Prostate gland (tissue), 2 donors: ENCODE results near the gene NEBL. TPM values are rescaled to one million over a fixed set of nuclear protein-coding genes. Genes with fewer than 3 reads are reported as not detected.

ENCODE experiments used
- DNase-seq: peaks from one replicate; pipeline ENCODE4 v3.0.0-alpha.2; 2019; ENCODE audit warnings: low spot score
- H3K27ac ChIP-seq, 2 donors: fragments of 200-600 bp; sonication (generic); 2 replicates each; pipeline ENCODE4 v1.5.1; 2017 to 2019
- H3K27me3 ChIP-seq: fragments of 200-600 bp; sonication (generic); replicated peaks from 2 replicates; pipeline ENCODE4 v1.5.1; 2019; ENCODE audit not compliant: insufficient read depth
- H3K36me3 ChIP-seq, 2 donors: fragments of 200-600 bp; sonication (generic); 1 replicate in 1 of 2; 2 replicates in 1 of 2; pipeline versions ENCODE4 v1.5.1 to v1.8.1; 2017 to 2019
- H3K4me1 ChIP-seq: fragments of 200-600 bp; sonication (generic); replicated peaks from 2 replicates; pipeline ENCODE4 v1.5.1; 2019
- H3K4me3 ChIP-seq, 2 donors: fragments of 200-600 bp; sonication (generic); 2 replicates each; pipeline ENCODE4 v1.5.1; 2017 to 2019
- H3K9me3 ChIP-seq: fragments of 200-600 bp; sonication (generic); 2 replicates; pipeline ENCODE4 v1.5.1; 2017
- POLR2A ChIP-seq: fragments of 450-650 bp; IDR thresholded peaks from one replicate; pipeline ENCODE4 v1.6.1; 2016; ENCODE audit warnings: antibody characterized with exemption, mild to moderate bottlenecking
- POLR2AphosphoS5 ChIP-seq: sonication (generic); formaldehyde crosslinking; IDR thresholded peaks from one replicate; pipeline ENCODE4 v1.6.1; 2017; ENCODE audit warnings: antibody characterized with exemption
- WGBS: methylation state at CpG from one replicate; pipeline ENCODE4 v1.1.5; 2018; 5-methylcytosine and 5-hydroxymethylcytosine counted together
- intact Hi-C: fragments of 100-400 bp; cut with DNase I; formaldehyde crosslinking; loops from one replicate; pipeline ENCODE4 v1.14.2; 2022
- total RNA-seq, 2 donors: library from RNA; depleted of rRNA; stranded (reverse); fragments of >200 nt; gene quantifications; one replicate each; pipeline ENCODE4 v1.1.0, GENCODE V29; 2016
- TF ChIP-seq, protein P1 (sequence below), 4 experiments: fragments of 200-600 bp in 2 of 4; fragments of 450-650 bp in 2 of 4; sonication (generic) in 2 of 4; IDR thresholded peaks; 1 replicate in 3 of 4; 2 replicates in 1 of 4; pipeline ENCODE4 v1.5.1; 2016 to 2019; ENCODE audit warnings: antibody characterized with exemption in 4 of 4, mild to moderate bottlenecking in 2 of 4, moderate library complexity in 2 of 4

The NEBL gene
- total RNA-seq, 2 donors from 2014 or later: 22.5 to 29.0 TPM

DNA sequence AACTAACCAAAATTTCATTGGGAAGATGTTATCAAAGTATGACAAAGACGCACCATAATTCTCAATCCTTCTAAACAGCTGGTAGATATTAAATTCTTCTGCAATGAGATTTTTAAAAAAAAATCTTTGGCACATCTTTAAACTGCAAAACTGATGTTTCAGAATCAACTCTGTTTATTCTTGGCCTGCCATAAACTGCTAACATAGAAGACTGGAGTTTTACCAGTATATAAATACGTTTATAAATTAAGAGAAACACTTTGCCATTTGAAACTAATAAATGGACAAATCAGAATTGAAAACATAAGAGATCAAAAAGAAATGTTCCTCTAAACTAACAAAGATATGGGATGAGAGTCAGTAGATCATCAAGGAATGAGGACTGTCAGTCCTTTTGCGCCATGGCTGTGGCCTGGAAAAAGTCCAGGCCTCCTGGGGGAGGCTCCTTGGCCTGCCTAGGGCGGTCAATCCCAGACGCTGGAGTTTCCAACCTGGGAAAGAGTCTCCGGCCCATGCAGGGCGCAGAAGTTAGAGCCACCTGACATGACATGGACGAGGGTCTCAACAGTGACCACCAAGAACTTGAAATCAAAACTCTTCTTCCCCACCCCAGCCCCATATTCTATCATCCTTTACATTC is 34.2 kb upstream of the NEBL start:
- no peak overlapping the region for H3K27ac ChIP-seq
- intact Hi-C loops: no loop called here
- H3K4me1 ChIP-seq: no peaks in the 10 kb centered on the region
- H3K9me3 ChIP-seq: no peaks in the 10 kb centered on the region
- no peak overlapping the region for H3K4me3 ChIP-seq
- TF ChIP-seq, protein P1, sequence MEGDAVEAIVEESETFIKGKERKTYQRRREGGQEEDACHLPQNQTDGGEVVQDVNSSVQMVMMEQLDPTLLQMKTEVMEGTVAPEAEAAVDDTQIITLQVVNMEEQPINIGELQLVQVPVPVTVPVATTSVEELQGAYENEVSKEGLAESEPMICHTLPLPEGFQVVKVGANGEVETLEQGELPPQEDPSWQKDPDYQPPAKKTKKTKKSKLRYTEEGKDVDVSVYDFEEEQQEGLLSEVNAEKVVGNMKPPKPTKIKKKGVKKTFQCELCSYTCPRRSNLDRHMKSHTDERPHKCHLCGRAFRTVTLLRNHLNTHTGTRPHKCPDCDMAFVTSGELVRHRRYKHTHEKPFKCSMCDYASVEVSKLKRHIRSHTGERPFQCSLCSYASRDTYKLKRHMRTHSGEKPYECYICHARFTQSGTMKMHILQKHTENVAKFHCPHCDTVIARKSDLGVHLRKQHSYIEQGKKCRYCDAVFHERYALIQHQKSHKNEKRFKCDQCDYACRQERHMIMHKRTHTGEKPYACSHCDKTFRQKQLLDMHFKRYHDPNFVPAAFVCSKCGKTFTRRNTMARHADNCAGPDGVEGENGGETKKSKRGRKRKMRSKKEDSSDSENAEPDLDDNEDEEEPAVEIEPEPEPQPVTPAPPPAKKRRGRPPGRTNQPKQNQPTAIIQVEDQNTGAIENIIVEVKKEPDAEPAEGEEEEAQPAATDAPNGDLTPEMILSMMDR (IDR thresholded peaks at IDR 0.05): no peak
- TF ChIP-seq POLR2AphosphoS5 (no peak), POLR2A (no peak)
- 68% methylated on average over 8 of the region's 8 CpGs for whole genome bisulfite sequencing
- no peak for DNase-seq
- H3K27me3 ChIP-seq: no peaks in the 10 kb centered on the region
- no peaks in the 10 kb centered on the region for H3K36me3 ChIP-seq

DNA sequence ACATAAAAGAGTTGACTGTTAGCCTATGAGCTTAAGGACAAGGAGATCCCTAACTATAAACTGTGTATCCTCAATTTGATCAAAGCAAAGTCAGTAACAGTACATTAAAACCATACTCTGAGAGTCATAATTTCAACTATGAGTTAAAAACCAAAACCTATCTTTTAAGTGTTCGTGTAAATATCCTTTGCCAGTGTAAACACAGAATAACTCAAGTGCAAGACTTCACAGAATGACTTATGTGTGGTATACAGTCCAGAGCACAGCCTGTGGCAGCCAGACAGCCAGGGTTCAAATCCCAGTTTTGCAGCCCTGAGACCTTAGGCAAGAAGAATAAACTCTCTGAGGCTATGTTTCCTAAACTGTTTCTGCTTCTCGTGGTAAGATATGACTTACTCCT is 30.3 kb upstream of the NEBL start:
- intact Hi-C loops: no loop called here
- no peaks in the 10 kb centered on the region for H3K36me3 ChIP-seq
- H3K27ac ChIP-seq: no peak overlapping the region
- H3K27me3 ChIP-seq: no peaks in the 10 kb centered on the region
- H3K9me3 ChIP-seq: no peaks in the 10 kb centered on the region
- 67% methylated on average over 2 of the region's 2 CpGs for WGBS
- no peak for DNase-seq
- H3K4me3 ChIP-seq: no peak overlapping the region
- TF ChIP-seq POLR2AphosphoS5 (no peak), POLR2A (no peak)
- TF ChIP-seq, protein P1 (IDR thresholded peaks at IDR 0.05): no peak
- no peaks in the 10 kb centered on the region for H3K4me1 ChIP-seq

DNA sequence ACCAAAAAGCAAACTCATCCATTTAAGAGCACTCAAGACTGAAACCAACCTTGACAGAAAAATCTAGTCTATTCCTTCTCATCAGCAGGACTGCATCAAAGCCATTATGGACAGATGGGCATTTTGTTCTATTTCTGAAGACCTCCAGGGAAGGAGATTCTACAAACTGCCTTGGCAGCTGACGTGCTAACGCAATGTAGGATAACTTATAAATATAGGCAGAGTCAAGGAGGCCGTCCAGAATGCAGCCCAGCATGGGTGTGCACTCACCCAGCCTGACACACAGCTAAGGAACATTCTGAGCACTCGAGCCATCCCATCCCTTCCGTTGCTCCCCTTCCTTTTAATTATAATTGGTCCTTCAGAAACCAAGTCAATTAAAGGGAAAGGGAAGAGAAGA is 25.3 kb upstream of the NEBL start:
- H3K36me3 ChIP-seq: no peaks in the 10 kb centered on the region
- H3K27ac ChIP-seq: no peak overlapping the region
- WGBS: 75% methylated on average over 5 of the region's 5 CpGs
- H3K27me3 ChIP-seq: no peaks in the 10 kb centered on the region
- H3K4me3 ChIP-seq: no peak overlapping the region
- intact Hi-C loops: no loop called here
- TF ChIP-seq, protein P1 (IDR thresholded peaks at IDR 0.05): no peak
- TF ChIP-seq POLR2AphosphoS5 (no peak), POLR2A (no peak)
- DNase-seq: no peak
- H3K9me3 ChIP-seq: no peaks in the 10 kb centered on the region
- H3K4me1 ChIP-seq: no peaks in the 10 kb centered on the region

DNA sequence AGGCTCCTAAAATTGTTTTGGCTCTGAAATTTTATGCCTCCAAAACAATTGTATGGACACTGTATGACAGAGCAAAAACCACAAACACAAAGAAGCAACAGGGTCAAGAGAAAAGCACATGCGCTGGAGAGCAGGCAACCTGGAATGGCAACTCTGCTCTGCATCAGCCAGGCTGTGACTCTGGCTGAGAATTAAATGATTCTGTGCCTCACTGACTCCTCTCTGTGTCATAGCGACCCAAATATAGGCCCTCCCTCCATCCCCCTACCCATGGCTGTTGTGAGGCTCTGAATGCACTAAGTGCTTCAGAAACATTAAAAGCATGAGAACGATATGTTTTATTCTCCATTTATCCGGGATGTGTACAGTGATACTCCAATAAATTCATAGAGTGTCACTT is 24.9 kb upstream of the NEBL start:
- WGBS: 65% methylated on average over 4 of the region's 4 CpGs
- intact Hi-C loops: no loop called here

DNA sequence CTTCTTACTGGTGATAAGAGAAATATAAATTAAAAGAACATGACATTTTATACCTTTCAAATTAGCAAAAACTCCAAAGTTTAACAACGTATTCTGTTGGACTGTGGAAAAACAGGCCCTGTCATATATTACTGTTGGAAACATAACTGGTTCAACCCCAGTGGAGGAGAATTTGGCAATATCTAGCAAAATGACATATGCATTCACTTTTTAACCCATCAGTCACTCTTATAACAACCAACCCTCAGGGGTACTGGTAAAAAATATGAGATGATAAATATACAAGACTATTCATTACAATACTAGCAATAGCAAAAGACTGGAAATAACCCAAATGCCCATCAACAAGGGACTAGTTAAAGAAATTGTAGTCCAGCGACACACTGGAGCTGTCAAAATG is 22.9 kb upstream of the NEBL start:
- H3K36me3 ChIP-seq: no peaks in the 10 kb centered on the region
- WGBS: 84% methylated on average over 2 of the region's 2 CpGs

More for the DNA sequence above, 24.9 kb upstream of the NEBL start:
- H3K36me3 ChIP-seq: no peaks in the 10 kb centered on the region
- no peaks in the 10 kb centered on the region for H3K4me1 ChIP-seq
- H3K27me3 ChIP-seq: no peaks in the 10 kb centered on the region
- TF ChIP-seq POLR2A (no peak), POLR2AphosphoS5 (no peak)
- TF ChIP-seq, protein P1 (IDR thresholded peaks at IDR 0.05): no peak
- no peak overlapping the region for H3K27ac ChIP-seq
- no peak overlapping the region for H3K4me3 ChIP-seq
- no peaks in the 10 kb centered on the region for H3K9me3 ChIP-seq
- no peak for DNase-seq

More for the DNA sequence above, 22.9 kb upstream of the NEBL start:
- Histone ChIP-seq H3K4me3 (no peak overlapping the region), H3K27ac (no peak overlapping the region), H3K4me1 (no peaks in the 10 kb centered on the region), H3K27me3 (no peaks in the 10 kb centered on the region), H3K9me3 (no peaks in the 10 kb centered on the region)
- no peak for DNase-seq
- intact Hi-C loops: no loop called here
- TF ChIP-seq POLR2AphosphoS5 (no peak), POLR2A (no peak)
- TF ChIP-seq, protein P1 (IDR thresholded peaks at IDR 0.05): no peak
